ENCODE results near the gene ARHGAP25.

ARHGAP25 gene

DNA sequence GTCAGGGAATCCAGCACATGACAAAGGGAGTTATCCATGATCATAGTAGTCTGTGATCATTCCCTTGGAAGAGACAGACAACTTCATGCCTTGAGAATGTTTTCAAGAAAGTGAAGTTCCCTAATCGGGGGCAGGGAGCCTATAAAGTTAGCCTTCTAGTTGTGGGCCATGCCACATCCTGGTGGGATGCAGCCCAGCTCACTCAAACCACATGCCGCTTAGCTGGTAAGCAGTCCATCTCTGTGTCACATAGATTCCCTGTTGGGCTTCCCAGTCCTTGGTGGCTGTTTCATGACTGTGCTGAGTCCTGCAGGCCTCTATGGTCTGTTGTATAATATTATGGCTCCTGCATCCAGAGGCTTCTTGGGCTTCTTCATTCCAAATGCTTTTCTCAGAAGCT lies 11.4 kb upstream of the ARHGAP25 start:
- Histone ChIP-seq H3K79me2 (ENCODE audit: control insufficient read depth, low read length) (no peaks in the 10 kb centered on the region), H3K4me3 (ENCODE audit: low read length) (no peak overlapping the region), H3K9me2 (replicated peaks; ENCODE audit: control insufficient read depth, low read length) (no peaks in the 10 kb centered on the region), H3K4me2 (ENCODE audit: low read length) (no peak overlapping the region), H3K27ac (ENCODE audit: low read depth, low read length) (no peak overlapping the region), H3K36me3 (ENCODE audit: control insufficient read depth, low read length) (no peaks in the 10 kb centered on the region), H3F3A (ENCODE audit: control insufficient read depth, insufficient read depth) (peaks cover 4% of the 10 kb centered on the region; the same call in 1 of the 2 replicates), H4K20me1 (ENCODE audit: control insufficient read depth, insufficient read depth, low read depth, low read length) (no peaks in the 10 kb centered on the region), H3K27me3 (ENCODE audit: control insufficient read depth, low read length) (no peaks in the 10 kb centered on the region), H3K9me3 (ENCODE audit: control insufficient read depth, insufficient read depth, low read length) (no peaks in the 10 kb centered on the region), H3K4me1 (ENCODE audit: control insufficient read depth, low read length) (peaks cover 76% of the 10 kb centered on the region)
- TF ChIP-seq EZH2phosphoT487 (IDR thresholded peaks at IDR 0.05; ENCODE audit: borderline replicate concordance, low read length): no peak
- TF ChIP-seq, protein P1, sequence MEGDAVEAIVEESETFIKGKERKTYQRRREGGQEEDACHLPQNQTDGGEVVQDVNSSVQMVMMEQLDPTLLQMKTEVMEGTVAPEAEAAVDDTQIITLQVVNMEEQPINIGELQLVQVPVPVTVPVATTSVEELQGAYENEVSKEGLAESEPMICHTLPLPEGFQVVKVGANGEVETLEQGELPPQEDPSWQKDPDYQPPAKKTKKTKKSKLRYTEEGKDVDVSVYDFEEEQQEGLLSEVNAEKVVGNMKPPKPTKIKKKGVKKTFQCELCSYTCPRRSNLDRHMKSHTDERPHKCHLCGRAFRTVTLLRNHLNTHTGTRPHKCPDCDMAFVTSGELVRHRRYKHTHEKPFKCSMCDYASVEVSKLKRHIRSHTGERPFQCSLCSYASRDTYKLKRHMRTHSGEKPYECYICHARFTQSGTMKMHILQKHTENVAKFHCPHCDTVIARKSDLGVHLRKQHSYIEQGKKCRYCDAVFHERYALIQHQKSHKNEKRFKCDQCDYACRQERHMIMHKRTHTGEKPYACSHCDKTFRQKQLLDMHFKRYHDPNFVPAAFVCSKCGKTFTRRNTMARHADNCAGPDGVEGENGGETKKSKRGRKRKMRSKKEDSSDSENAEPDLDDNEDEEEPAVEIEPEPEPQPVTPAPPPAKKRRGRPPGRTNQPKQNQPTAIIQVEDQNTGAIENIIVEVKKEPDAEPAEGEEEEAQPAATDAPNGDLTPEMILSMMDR (IDR thresholded peaks at IDR 0.05; ENCODE audit: low read depth, low read length, poor library complexity, severe bottlenecking): no peak

DNA sequence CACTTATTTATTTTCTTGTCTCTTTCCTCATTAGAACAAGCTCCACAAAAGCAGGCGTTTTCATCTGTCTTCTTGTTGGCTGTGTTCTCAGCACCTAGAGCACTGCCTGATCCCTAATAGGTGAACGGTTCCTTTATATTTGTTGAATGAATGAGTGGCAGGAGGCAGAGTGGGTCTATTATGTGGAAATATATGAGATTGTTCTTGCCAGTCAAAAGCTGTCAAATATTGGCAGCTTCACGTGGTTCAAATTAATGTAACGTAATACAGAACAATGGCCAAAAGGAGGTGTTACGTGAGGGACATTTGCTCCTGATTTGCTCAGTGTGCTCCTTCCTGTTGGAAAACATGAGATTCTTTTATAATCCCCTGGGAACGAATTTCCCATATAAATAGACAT lies 8.5 kb upstream of the ARHGAP25 start:
- H3K27me3 ChIP-seq (ENCODE audit: control insufficient read depth, low read length): no peaks in the 10 kb centered on the region
- peaks cover 73% of the 10 kb centered on the region for H3K4me1 ChIP-seq (ENCODE audit: control insufficient read depth, low read length)

DNA sequence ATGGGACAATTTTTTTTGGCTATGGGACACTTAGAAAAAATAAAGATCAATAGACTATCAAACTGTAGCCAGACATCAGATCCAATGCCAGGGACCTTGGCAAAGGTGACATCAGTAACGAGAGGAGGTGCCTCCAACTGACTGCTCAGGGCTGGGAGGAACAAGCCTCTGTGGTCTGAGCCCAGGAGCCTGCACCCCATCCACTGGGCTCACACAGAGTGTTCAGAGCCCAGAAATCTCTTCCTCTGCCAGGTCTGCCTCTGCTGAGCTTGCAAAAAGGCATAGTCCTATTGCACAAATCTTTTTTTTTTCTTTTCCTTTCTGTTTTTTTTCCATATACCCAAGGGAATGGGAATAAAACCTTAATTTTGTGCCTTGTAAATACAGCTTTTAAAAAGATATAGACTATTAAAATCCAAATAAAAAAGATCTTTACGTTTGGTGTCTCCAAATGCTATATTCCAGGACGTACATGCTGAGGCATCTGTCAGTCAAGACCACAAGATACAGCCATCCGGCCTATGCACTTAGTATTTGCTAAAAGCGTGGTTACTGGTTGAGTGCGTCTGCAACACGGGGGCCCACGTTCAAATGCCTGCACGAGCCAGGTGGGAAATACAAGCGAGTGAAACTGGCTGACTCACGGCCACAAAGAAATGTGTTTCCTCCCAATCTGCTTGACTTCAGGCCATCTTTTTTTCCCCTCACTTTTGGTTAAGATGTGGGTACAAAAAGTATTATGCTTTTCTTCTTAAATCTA lies 7.8 kb upstream of the ARHGAP25 start:
- no peak for TF ChIP-seq EZH2phosphoT487 (IDR thresholded peaks at IDR 0.05; ENCODE audit: borderline replicate concordance, low read length)
- TF ChIP-seq, protein P1 (IDR thresholded peaks at IDR 0.05; ENCODE audit: low read depth, low read length, poor library complexity, severe bottlenecking): no peak
- H4K20me1 ChIP-seq (ENCODE audit: control insufficient read depth, insufficient read depth, low read depth, low read length): no peaks in the 10 kb centered on the region
- no peaks in the 10 kb centered on the region for H3K9me2 ChIP-seq (replicated peaks; ENCODE audit: control insufficient read depth, low read length)
- no peaks in the 10 kb centered on the region for H3K79me2 ChIP-seq (ENCODE audit: control insufficient read depth, low read length)
- H3K4me3 ChIP-seq (ENCODE audit: low read length): peak overlapping the region; percentile 42
- H3K4me2 ChIP-seq (ENCODE audit: low read length): peak overlapping the region; percentile 59
- H3K9me3 ChIP-seq (ENCODE audit: control insufficient read depth, insufficient read depth, low read length): no peaks in the 10 kb centered on the region
- H3K4me1 ChIP-seq (ENCODE audit: control insufficient read depth, low read length): peaks cover 69% of the 10 kb centered on the region
- no peaks in the 10 kb centered on the region for H3K27me3 ChIP-seq (ENCODE audit: control insufficient read depth, low read length)
- H3K36me3 ChIP-seq (ENCODE audit: control insufficient read depth, low read length): no peaks in the 10 kb centered on the region
- H3K27ac ChIP-seq (ENCODE audit: low read depth, low read length): peak overlapping the region; percentile 50
- peaks cover 4% of the 10 kb centered on the region; the same call in 1 of the 2 replicates for H3F3A ChIP-seq (ENCODE audit: control insufficient read depth, insufficient read depth)

More for the DNA sequence above, 8.5 kb upstream of the ARHGAP25 start:
- H3F3A ChIP-seq (ENCODE audit: control insufficient read depth, insufficient read depth): peaks cover 4% of the 10 kb centered on the region; the same call in 1 of the 2 replicates
- H3K4me2 ChIP-seq (ENCODE audit: low read length): peak overlapping the region; percentile 59
- H3K4me3 ChIP-seq (ENCODE audit: low read length): no peak overlapping the region
- no peaks in the 10 kb centered on the region for H3K79me2 ChIP-seq (ENCODE audit: control insufficient read depth, low read length)
- H4K20me1 ChIP-seq (ENCODE audit: control insufficient read depth, insufficient read depth, low read depth, low read length): no peaks in the 10 kb centered on the region
- TF ChIP-seq, protein P1 (IDR thresholded peaks at IDR 0.05; ENCODE audit: low read depth, low read length, poor library complexity, severe bottlenecking): no peak
- no peak for TF ChIP-seq EZH2phosphoT487 (IDR thresholded peaks at IDR 0.05; ENCODE audit: borderline replicate concordance, low read length)
- H3K9me3 ChIP-seq (ENCODE audit: control insufficient read depth, insufficient read depth, low read length): no peaks in the 10 kb centered on the region
- H3K36me3 ChIP-seq (ENCODE audit: control insufficient read depth, low read length): no peaks in the 10 kb centered on the region
- no peaks in the 10 kb centered on the region for H3K9me2 ChIP-seq (replicated peaks; ENCODE audit: control insufficient read depth, low read length)
- H3K27ac ChIP-seq (ENCODE audit: low read depth, low read length): peak overlapping the region; percentile 50
